ENCODE data around the gene SH3D21.

SH3D21 gene

GRCh38 chr1:36351227-36351977, 45.2 kb downstream of the SH3D21 start:
- no peak for TF ChIP-seq ZNF274 (IDR thresholded peaks at IDR 0.05; ENCODE audit: low read depth, low read length)
- no peak overlapping the region for H3K4me3 ChIP-seq (ENCODE audit: low read length)

- H3K4me3 ChIP-seq (ENCODE audit: low read length) = no peak overlapping the region
- no peak for TF ChIP-seq ZNF274 (IDR thresholded peaks at IDR 0.05; ENCODE audit: low read depth, low read length)
Observed at GRCh38 chr1:36352125-36352909, 46.1 kb downstream of the SH3D21 start.

GRCh38 chr1:36352910-36353878, 47.0 kb downstream of the SH3D21 start:
- H3K4me3 ChIP-seq (ENCODE audit: low read length) = no peak overlapping the region
- TF ChIP-seq ZNF274 (IDR thresholded peaks at IDR 0.05; ENCODE audit: low read depth, low read length) = no peak

- H3K4me3 ChIP-seq (ENCODE audit: low read length) = no peak overlapping the region
Observed at GRCh38 chr1:36354486-36354885, 48.3 kb downstream of the SH3D21 start.

GRCh38 chr1:36355811-36356210, 49.6 kb downstream of the SH3D21 start:
- TF ChIP-seq ZNF274 (IDR thresholded peaks at IDR 0.05; ENCODE audit: low read depth, low read length) = no peak
- no peak overlapping the region for H3K4me3 ChIP-seq (ENCODE audit: low read length)

More at GRCh38 chr1:36354486-36354885, 48.3 kb downstream of the SH3D21 start:
- no peak for TF ChIP-seq ZNF274 (IDR thresholded peaks at IDR 0.05; ENCODE audit: low read depth, low read length)

- no peak overlapping the region for H3K4me3 ChIP-seq (ENCODE audit: low read length)
- no peak for TF ChIP-seq ZNF274 (IDR thresholded peaks at IDR 0.05; ENCODE audit: low read depth, low read length)
Observed at GRCh38 chr1:36358514-36359084, 52.4 kb downstream of the SH3D21 start.

- H3K4me3 ChIP-seq (ENCODE audit: low read length) = no peak overlapping the region
- TF ChIP-seq ZNF274 (IDR thresholded peaks at IDR 0.05; ENCODE audit: low read depth, low read length) = no peak
Observed at GRCh38 chr1:36359383-36359782, 53.2 kb downstream of the SH3D21 start.

GRCh38 chr1:36359911-36360550, 53.9 kb downstream of the SH3D21 start:
- no peak for TF ChIP-seq ZNF274 (IDR thresholded peaks at IDR 0.05; ENCODE audit: low read depth, low read length)
- H3K4me3 ChIP-seq (ENCODE audit: low read length) = no peak overlapping the region

- no peak overlapping the region for H3K4me3 ChIP-seq (ENCODE audit: low read length)
- TF ChIP-seq ZNF274 (IDR thresholded peaks at IDR 0.05; ENCODE audit: low read depth, low read length) = no peak
Observed at GRCh38 chr1:36365381-36365780, 59.2 kb downstream of the SH3D21 start.

GRCh38 chr1:36366091-36366661, 60.0 kb downstream of the SH3D21 start:
- no peak overlapping the region for H3K4me3 ChIP-seq (ENCODE audit: low read length)

GRCh38 chr1:36367066-36367465, 60.9 kb downstream of the SH3D21 start:
- no peak overlapping the region for H3K4me3 ChIP-seq (ENCODE audit: low read length)
- TF ChIP-seq ZNF274 (IDR thresholded peaks at IDR 0.05; ENCODE audit: low read depth, low read length) = no peak

More at GRCh38 chr1:36366091-36366661, 60.0 kb downstream of the SH3D21 start:
- no peak for TF ChIP-seq ZNF274 (IDR thresholded peaks at IDR 0.05; ENCODE audit: low read depth, low read length)

- no peak for TF ChIP-seq ZNF274 (IDR thresholded peaks at IDR 0.05; ENCODE audit: low read depth, low read length)
- no peak overlapping the region for H3K4me3 ChIP-seq (ENCODE audit: low read length)
Observed at GRCh38 chr1:36367798-36368197, 61.6 kb downstream of the SH3D21 start.

Data from GM08714 (cell line).